Breast epithelium (tissue), 4 donors: Measurements from ENCODE around the gene INCA1. TPM values are rescaled to one million over a fixed set of nuclear protein-coding genes. Genes with fewer than 3 reads are reported as not detected.

Experiments
- DNase-seq, 2 donors: peaks; one replicate each; pipeline ENCODE4 v3.0.0-alpha.2; 2019; ENCODE audit warnings: low spot score in 2 of 2
- H3K27ac ChIP-seq, 2 donors: fragments of 200-600 bp; sonication (generic) in 1 of 2; one replicate each; pipeline ENCODE4 v1.5.1; 2016 to 2019; ENCODE audit warnings: mild to moderate bottlenecking in 1 of 2
- H3K27me3 ChIP-seq, 2 donors: fragments of 200-600 bp; sonication (generic) in 1 of 2; one replicate each; pipeline versions ENCODE4 v1.5.1 to v1.6.0; 2017 to 2019; ENCODE audit warnings: control low read depth in 1 of 2, mild to moderate bottlenecking in 1 of 2
- H3K36me3 ChIP-seq: fragments of 200-600 bp; one replicate; pipeline ENCODE4 v1.5.1; 2019
- H3K4me1 ChIP-seq, 2 donors: fragments of 200-600 bp; sonication (generic); one replicate each; pipeline ENCODE4 v1.5.1; 2016 to 2019; ENCODE audit warnings: control low read depth in 1 of 2
- H3K4me3 ChIP-seq, 3 donors: fragments of 200-600 bp; sonication (generic); 1 replicate in 2 of 3; 2 replicates in 1 of 3; pipeline ENCODE4 v1.5.1; 2016 to 2019; ENCODE audit warnings: mild to moderate bottlenecking in 3 of 3, moderate library complexity in 2 of 3
- H3K9me3 ChIP-seq, 2 donors: fragments of 200-600 bp; sonication (generic) in 1 of 2; one replicate each; pipeline ENCODE4 v1.5.1; 2016 to 2019; ENCODE audit warnings: control low read depth in 1 of 2
- POLR2A ChIP-seq: fragments of 450-650 bp; IDR thresholded peaks from one replicate; pipeline ENCODE4 v1.6.1; 2016; ENCODE audit warnings: antibody characterized with exemption, mild to moderate bottlenecking, moderate library complexity
- POLR2AphosphoS5 ChIP-seq, 3 donors: sonication (generic); formaldehyde crosslinking; IDR thresholded peaks; one replicate each; pipeline ENCODE4 v1.6.1; 2017; ENCODE audit warnings: antibody characterized with exemption in 3 of 3
- intact Hi-C: fragments of 100-400 bp; cut with DNase I; formaldehyde crosslinking; loops from one replicate; pipeline ENCODE4 v1.15.1; 2023; ENCODE audit warnings: low total_unique reads
- total RNA-seq, 3 donors: library from RNA; depleted of rRNA; stranded (reverse); fragments of >200 nt; gene quantifications; one replicate each; pipeline ENCODE4 v1.1.0, GENCODE V29; 2016
- TF ChIP-seq, protein P1 (sequence below), 3 donors: fragments of 450-650 bp; IDR thresholded peaks; one replicate each; pipeline ENCODE4 v1.5.1; 2016 to 2017; ENCODE audit warnings: antibody characterized with exemption in 3 of 3, mild to moderate bottlenecking in 3 of 3, moderate library complexity in 3 of 3

Gene INCA1
- total RNA-seq, 3 donors from 2014 or later, result 0.66 to 2.9 (median 1.9) TPM

DNA sequence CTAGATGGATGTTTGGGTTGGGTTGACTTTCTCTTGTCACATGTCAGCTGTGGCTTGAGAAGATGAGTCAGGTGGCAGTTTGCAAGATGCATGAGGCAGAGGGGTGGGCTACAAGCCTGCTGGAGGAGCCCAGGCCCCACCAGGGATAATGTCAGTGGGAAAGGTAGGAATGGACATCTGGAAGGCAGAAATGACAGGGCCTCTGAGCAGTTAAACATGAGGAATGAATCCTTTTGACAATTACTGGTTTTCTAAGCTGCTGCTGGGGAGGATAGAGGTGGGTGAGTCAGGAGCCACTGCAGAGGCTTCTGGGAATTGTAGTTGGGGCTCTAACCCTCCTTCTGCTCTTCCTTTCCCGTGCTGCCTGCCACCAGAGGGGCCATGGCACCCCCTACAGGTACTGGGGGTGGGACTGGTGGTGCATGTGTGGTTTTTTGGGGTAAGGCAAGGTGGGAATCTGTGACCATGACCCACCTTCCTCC, 22.2 kb upstream of the INCA1 start:
- no peaks in the 10 kb centered on the region for H3K4me1 ChIP-seq
- H3K27ac ChIP-seq, result no peak overlapping the region
- H3K9me3 ChIP-seq, result no peaks in the 10 kb centered on the region
- H3K36me3 ChIP-seq, result peaks cover 16% of the 10 kb centered on the region
- no peaks in the 10 kb centered on the region for H3K27me3 ChIP-seq
- TF ChIP-seq POLR2A (no peak), POLR2AphosphoS5 (IDR thresholded peaks at IDR 0.05) (no peak)
- TF ChIP-seq, protein P1, sequence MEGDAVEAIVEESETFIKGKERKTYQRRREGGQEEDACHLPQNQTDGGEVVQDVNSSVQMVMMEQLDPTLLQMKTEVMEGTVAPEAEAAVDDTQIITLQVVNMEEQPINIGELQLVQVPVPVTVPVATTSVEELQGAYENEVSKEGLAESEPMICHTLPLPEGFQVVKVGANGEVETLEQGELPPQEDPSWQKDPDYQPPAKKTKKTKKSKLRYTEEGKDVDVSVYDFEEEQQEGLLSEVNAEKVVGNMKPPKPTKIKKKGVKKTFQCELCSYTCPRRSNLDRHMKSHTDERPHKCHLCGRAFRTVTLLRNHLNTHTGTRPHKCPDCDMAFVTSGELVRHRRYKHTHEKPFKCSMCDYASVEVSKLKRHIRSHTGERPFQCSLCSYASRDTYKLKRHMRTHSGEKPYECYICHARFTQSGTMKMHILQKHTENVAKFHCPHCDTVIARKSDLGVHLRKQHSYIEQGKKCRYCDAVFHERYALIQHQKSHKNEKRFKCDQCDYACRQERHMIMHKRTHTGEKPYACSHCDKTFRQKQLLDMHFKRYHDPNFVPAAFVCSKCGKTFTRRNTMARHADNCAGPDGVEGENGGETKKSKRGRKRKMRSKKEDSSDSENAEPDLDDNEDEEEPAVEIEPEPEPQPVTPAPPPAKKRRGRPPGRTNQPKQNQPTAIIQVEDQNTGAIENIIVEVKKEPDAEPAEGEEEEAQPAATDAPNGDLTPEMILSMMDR (IDR thresholded peaks at IDR 0.05), result no peak
- DNase-seq, result no peak
- intact Hi-C loops, result no loop called here
- no peak overlapping the region for H3K4me3 ChIP-seq

DNA sequence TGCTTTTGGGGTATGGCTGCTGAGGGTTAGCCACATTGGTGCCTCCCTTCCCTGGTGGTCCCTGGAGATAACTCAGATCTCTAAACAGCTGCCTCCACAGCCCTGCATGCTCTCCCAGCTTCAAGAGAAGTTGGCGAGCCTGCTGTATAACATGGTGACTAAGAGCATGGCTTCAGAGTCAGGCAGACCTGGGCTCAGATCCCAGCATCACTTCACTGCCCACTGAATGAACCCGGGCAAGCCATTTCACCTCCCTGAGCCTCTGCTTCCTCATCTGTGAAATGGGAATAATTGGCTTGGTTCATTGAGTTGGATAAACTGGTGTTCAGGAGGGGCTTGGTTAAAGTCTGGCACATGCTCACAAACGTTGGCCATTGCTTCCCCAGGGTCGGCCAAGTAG, 17.0 kb upstream of the INCA1 start:
- TF ChIP-seq POLR2AphosphoS5 (IDR thresholded peaks at IDR 0.05), result no peak
- no peak for TF ChIP-seq POLR2A
- TF ChIP-seq, protein P1 (IDR thresholded peaks at IDR 0.05), result no peak
- intact Hi-C loops, result no loop called here
- no peaks in the 10 kb centered on the region for H3K4me1 ChIP-seq
- no peak for DNase-seq
- H3K36me3 ChIP-seq, result peaks cover 4% of the 10 kb centered on the region
- H3K27me3 ChIP-seq, result no peaks in the 10 kb centered on the region
- H3K4me3 ChIP-seq, result no peak overlapping the region
- no peak overlapping the region for H3K27ac ChIP-seq
- H3K9me3 ChIP-seq, result no peaks in the 10 kb centered on the region

DNA sequence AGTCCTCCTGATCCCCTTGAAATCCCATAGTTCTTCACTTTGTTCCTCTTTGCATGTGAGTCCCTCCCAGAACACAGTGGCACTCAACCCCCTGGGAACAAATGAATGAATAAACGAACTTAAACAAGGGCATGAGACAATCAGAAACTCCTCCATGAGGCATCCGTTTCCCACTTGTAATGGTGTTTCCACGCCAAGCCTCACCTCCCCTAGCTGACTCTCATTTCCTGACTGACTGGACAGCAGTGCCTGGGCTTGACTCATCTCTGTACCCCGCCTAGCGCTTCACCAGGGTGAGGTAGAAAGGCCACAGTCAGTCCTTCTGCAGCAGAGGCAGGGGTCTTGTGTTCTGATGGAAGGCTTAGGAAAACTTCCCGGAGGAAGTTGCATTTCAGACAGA, 14.6 kb upstream of the INCA1 start:
- TF ChIP-seq, protein P1 (IDR thresholded peaks at IDR 0.05), result no peak
- TF ChIP-seq POLR2AphosphoS5 (IDR thresholded peaks at IDR 0.05) (no peak), POLR2A (no peak)
- no peaks in the 10 kb centered on the region for H3K9me3 ChIP-seq
- intact Hi-C loops, result no loop called here
- no peak overlapping the region for H3K27ac ChIP-seq
- H3K36me3 ChIP-seq, result peaks cover 12% of the 10 kb centered on the region
- no peaks in the 10 kb centered on the region for H3K27me3 ChIP-seq
- no peak overlapping the region for H3K4me3 ChIP-seq
- DNase-seq, result no peak
- no peaks in the 10 kb centered on the region for H3K4me1 ChIP-seq

DNA sequence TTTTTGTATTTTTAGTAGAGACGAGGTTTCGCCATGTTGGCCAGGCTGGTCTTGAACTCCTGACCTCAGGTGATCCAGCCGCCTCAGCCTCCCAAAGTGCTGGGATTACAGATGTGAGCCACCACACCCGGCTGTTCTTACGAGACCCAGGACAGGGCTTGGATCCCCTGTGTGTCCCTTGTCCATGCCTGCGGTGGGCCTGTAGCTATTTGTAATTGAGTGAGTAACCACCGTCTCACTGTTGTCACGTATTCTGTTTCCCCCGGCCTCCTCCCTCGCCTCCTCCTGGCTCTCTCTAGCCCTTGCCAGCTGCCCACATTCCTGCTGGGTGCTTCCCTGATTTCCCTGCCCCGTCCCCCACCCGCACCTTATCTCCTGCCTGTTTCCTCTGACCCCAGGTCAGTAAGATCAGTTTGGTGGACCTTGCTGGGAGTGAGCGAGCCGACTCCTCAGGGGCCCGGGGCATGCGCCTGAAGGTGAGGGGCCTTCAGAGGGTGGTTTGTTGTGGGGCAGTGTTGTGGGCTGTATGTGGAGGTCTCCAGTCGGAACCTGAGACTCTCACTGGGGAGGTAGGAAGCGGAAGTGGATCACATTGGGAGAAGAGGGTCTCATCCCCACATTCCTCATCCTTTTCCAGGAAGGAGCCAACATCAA, 6.0 kb upstream of the INCA1 start:
- TF ChIP-seq POLR2A (no peak), POLR2AphosphoS5 (IDR thresholded peaks at IDR 0.05) (no peak)
- TF ChIP-seq, protein P1 (IDR thresholded peaks at IDR 0.05), result no peak
- Histone ChIP-seq H3K36me3 (peaks cover 21% of the 10 kb centered on the region), H3K27me3 (no peaks in the 10 kb centered on the region), H3K9me3 (no peaks in the 10 kb centered on the region), H3K27ac (no peak overlapping the region), H3K4me1 (peaks cover 9 to 12% of the 10 kb centered on the region in 2 donors), H3K4me3 (no peak overlapping the region)
- intact Hi-C loops, result no loop called here
- no peak for DNase-seq

DNA sequence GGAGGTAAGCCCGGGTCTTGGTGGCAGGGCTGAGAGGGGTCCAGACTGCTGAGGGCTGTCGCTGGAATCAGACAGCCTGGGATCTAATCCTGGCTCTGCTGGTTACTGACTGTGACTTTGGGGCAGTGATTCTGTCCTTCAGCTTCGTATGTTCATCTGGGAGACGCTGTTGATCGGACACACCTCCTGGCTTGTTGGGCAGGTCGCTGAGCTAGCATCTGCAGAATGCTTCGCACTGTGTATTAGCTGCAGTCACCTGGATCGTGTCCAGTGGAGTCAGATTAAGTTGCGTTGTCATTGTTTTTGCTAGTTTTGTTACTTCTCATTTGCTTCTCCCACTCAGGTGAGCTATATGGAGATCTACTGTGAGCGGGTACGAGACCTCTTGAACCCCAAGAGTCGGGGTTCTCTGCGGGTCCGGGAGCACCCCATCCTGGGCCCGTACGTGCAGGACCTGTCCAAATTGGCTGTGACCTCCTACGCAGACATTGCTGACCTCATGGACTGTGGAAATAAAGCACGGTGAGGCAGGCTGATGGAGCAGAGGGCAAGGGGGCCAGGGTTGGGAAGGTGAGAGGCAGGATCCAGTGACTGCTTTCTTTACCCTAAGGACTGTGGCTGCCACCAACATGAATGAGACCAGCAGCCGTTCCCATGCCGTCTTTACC, 4.9 kb upstream of the INCA1 start:
- Histone ChIP-seq H3K4me1 (peaks cover 9 to 12% of the 10 kb centered on the region in 2 donors), H3K27me3 (no peaks in the 10 kb centered on the region), H3K27ac (no peak overlapping the region), H3K36me3 (peaks cover 12% of the 10 kb centered on the region), H3K4me3 (no peak overlapping the region), H3K9me3 (no peaks in the 10 kb centered on the region)
- TF ChIP-seq POLR2AphosphoS5 (IDR thresholded peaks at IDR 0.05) (no peak), POLR2A (no peak)
- TF ChIP-seq, protein P1 (IDR thresholded peaks at IDR 0.05), result no peak
- no peak for DNase-seq
- intact Hi-C loops, result no loop called here
